GM23338 (cell line): ENCODE measurements around the gene MYBPC2. TPM values are rescaled to one million over a fixed set of nuclear protein-coding genes. Genes with fewer than 3 reads are reported as not detected.

ENCODE experiments used
- CREB1 ChIP-seq: fragments of 250-450 bp; sonication (Bioruptor Pico); IDR thresholded peaks from 2 replicates; pipeline ENCODE4 v1.5.0; 2020; ENCODE audit warnings: low read depth, mild to moderate bottlenecking, moderate library complexity
- ETS1 ChIP-seq: IDR thresholded peaks from 2 replicates; pipeline ENCODE4 v1.6.1; 2016; ENCODE audit warnings: antibody characterized with exemption
- EZH2 ChIP-seq: fragments of 200-600 bp; sonication (generic); IDR thresholded peaks from one replicate; pipeline ENCODE4 v1.8.0; 2017; ENCODE audit warnings: antibody characterized with exemption, mild to moderate bottlenecking, low read depth; ENCODE audit not compliant: unreplicated experiment
- EZH2phosphoT487 ChIP-seq: fragments of 200-600 bp; sonication (generic); IDR thresholded peaks from one replicate; pipeline ENCODE4 v1.8.1; 2018; ENCODE audit warnings: antibody characterized with exemption; ENCODE audit not compliant: unreplicated experiment
- JUNB ChIP-seq: IDR thresholded peaks from one replicate; pipeline ENCODE4 v1.6.1; 2016; ENCODE audit warnings: antibody characterized with exemption; ENCODE audit not compliant: unreplicated experiment
- NANOG ChIP-seq: IDR thresholded peaks from 2 replicates; pipeline ENCODE4 v1.6.1; 2016; ENCODE audit warnings: antibody characterized with exemption, borderline replicate concordance
- POLR2AphosphoS5 ChIP-seq: IDR thresholded peaks from 2 replicates; pipeline ENCODE4 v1.6.1; 2016; ENCODE audit warnings: antibody characterized with exemption, low read depth
- STAT1 ChIP-seq: IDR thresholded peaks from one replicate; pipeline ENCODE4 v1.6.1; 2016; ENCODE audit warnings: antibody characterized with exemption; ENCODE audit not compliant: unreplicated experiment
- ZNF114 ChIP-seq: fragments of 250-450 bp; sonication (Bioruptor Pico); IDR thresholded peaks from 2 replicates; pipeline ENCODE4 v1.5.0; 2020; ENCODE audit warnings: mild to moderate bottlenecking, moderate library complexity
- polyA plus RNA-seq: library from polyadenylated mRNA; unstranded; fragments of >200 nt; fragmentation: Nextera tagmentation; extraction: Ambion mirVana; gene quantifications from 2 replicates; pipeline ENCODE4 v1.2.1, GENCODE V29; 2016
- total RNA-seq: library from RNA; depleted of rRNA; stranded (reverse); fragments of >200 nt; shearing (Covaris generic); gene quantifications from 2 replicates; pipeline ENCODE4 v1.2.3, GENCODE V29; 2014
- TF ChIP-seq, protein P1 (sequence below): fragments of 250-450 bp; sonication (Bioruptor Pico); IDR thresholded peaks from 2 replicates; pipeline ENCODE4 v1.5.0; 2020; ENCODE audit warnings: mild to moderate bottlenecking, moderate library complexity
- TF ChIP-seq, protein P2 (sequence below): IDR thresholded peaks from one replicate; pipeline ENCODE4 v1.6.1; 2018; ENCODE audit warnings: antibody characterized with exemption; ENCODE audit not compliant: unreplicated experiment
- TF ChIP-seq, protein P3 (sequence below), 2 experiments: fragments of 200-600 bp in 1 of 2; sonication (generic) in 1 of 2; conservative IDR thresholded peaks; 2 replicates each; pipeline versions ENCODE4 v1.5.1 to v1.6.1; 2016 to 2017; ENCODE audit warnings: antibody characterized with exemption in 2 of 2, low read depth in 2 of 2, mild to moderate bottlenecking in 2 of 2, moderate library complexity in 1 of 2

Gene MYBPC2
- total and polyA plus RNA-seq, 2 experiments from 2014 or later = 4.2 to 5.9 TPM

- TF ChIP-seq, protein P1, sequence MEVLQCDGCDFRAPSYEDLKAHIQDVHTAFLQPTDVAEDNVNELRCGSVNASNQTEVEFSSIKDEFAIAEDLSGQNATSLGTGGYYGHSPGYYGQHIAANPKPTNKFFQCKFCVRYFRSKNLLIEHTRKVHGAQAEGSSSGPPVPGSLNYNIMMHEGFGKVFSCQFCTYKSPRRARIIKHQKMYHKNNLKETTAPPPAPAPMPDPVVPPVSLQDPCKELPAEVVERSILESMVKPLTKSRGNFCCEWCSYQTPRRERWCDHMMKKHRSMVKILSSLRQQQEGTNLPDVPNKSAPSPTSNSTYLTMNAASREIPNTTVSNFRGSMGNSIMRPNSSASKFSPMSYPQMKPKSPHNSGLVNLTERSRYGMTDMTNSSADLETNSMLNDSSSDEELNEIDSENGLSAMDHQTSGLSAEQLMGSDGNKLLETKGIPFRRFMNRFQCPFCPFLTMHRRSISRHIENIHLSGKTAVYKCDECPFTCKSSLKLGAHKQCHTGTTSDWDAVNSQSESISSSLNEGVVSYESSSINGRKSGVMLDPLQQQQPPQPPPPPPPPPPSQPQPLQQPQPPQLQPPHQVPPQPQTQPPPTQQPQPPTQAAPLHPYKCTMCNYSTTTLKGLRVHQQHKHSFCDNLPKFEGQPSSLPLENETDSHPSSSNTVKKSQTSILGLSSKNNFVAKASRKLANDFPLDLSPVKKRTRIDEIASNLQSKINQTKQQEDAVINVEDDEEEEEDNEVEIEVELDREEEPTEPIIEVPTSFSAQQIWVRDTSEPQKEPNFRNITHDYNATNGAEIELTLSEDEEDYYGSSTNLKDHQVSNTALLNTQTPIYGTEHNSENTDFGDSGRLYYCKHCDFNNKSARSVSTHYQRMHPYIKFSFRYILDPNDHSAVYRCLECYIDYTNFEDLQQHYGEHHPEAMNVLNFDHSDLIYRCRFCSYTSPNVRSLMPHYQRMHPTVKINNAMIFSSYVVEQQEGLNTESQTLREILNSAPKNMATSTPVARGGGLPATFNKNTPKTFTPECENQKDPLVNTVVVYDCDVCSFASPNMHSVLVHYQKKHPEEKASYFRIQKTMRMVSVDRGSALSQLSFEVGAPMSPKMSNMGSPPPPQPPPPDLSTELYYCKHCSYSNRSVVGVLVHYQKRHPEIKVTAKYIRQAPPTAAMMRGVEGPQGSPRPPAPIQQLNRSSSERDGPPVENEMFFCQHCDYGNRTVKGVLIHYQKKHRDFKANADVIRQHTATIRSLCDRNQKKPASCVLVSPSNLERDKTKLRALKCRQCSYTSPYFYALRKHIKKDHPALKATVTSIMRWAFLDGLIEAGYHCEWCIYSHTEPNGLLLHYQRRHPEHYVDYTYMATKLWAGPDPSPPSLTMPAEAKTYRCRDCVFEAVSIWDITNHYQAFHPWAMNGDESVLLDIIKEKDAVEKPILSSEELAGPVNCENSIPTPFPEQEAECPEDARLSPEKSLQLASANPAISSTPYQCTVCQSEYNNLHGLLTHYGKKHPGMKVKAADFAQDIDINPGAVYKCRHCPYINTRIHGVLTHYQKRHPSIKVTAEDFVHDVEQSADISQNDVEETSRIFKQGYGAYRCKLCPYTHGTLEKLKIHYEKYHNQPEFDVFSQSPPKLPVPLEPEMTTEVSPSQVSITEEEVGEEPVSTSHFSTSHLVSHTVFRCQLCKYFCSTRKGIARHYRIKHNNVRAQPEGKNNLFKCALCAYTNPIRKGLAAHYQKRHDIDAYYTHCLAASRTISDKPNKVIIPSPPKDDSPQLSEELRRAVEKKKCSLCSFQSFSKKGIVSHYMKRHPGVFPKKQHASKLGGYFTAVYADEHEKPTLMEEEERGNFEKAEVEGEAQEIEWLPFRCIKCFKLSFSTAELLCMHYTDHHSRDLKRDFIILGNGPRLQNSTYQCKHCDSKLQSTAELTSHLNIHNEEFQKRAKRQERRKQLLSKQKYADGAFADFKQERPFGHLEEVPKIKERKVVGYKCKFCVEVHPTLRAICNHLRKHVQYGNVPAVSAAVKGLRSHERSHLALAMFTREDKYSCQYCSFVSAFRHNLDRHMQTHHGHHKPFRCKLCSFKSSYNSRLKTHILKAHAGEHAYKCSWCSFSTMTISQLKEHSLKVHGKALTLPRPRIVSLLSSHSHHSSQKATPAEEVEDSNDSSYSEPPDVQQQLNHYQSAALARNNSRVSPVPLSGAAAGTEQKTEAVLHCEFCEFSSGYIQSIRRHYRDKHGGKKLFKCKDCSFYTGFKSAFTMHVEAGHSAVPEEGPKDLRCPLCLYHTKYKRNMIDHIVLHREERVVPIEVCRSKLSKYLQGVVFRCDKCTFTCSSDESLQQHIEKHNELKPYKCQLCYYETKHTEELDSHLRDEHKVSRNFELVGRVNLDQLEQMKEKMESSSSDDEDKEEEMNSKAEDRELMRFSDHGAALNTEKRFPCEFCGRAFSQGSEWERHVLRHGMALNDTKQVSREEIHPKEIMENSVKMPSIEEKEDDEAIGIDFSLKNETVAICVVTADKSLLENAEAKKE (CRISPR knock-in tag) = no peak
- TF ChIP-seq POLR2AphosphoS5 (no peak), ETS1 (no peak), ZNF114 (CRISPR knock-in tag) (no peak), NANOG (no peak), STAT1 (no peak), CREB1 (no peak), EZH2 (no peak), JUNB (no peak), EZH2phosphoT487 (no peak)
- TF ChIP-seq, protein P2, sequence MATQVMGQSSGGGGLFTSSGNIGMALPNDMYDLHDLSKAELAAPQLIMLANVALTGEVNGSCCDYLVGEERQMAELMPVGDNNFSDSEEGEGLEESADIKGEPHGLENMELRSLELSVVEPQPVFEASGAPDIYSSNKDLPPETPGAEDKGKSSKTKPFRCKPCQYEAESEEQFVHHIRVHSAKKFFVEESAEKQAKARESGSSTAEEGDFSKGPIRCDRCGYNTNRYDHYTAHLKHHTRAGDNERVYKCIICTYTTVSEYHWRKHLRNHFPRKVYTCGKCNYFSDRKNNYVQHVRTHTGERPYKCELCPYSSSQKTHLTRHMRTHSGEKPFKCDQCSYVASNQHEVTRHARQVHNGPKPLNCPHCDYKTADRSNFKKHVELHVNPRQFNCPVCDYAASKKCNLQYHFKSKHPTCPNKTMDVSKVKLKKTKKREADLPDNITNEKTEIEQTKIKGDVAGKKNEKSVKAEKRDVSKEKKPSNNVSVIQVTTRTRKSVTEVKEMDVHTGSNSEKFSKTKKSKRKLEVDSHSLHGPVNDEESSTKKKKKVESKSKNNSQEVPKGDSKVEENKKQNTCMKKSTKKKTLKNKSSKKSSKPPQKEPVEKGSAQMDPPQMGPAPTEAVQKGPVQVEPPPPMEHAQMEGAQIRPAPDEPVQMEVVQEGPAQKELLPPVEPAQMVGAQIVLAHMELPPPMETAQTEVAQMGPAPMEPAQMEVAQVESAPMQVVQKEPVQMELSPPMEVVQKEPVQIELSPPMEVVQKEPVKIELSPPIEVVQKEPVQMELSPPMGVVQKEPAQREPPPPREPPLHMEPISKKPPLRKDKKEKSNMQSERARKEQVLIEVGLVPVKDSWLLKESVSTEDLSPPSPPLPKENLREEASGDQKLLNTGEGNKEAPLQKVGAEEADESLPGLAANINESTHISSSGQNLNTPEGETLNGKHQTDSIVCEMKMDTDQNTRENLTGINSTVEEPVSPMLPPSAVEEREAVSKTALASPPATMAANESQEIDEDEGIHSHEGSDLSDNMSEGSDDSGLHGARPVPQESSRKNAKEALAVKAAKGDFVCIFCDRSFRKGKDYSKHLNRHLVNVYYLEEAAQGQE = no peak
- TF ChIP-seq, protein P3, sequence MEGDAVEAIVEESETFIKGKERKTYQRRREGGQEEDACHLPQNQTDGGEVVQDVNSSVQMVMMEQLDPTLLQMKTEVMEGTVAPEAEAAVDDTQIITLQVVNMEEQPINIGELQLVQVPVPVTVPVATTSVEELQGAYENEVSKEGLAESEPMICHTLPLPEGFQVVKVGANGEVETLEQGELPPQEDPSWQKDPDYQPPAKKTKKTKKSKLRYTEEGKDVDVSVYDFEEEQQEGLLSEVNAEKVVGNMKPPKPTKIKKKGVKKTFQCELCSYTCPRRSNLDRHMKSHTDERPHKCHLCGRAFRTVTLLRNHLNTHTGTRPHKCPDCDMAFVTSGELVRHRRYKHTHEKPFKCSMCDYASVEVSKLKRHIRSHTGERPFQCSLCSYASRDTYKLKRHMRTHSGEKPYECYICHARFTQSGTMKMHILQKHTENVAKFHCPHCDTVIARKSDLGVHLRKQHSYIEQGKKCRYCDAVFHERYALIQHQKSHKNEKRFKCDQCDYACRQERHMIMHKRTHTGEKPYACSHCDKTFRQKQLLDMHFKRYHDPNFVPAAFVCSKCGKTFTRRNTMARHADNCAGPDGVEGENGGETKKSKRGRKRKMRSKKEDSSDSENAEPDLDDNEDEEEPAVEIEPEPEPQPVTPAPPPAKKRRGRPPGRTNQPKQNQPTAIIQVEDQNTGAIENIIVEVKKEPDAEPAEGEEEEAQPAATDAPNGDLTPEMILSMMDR (conservative IDR thresholded peaks at IDR 0.05; ENCODE audit: low read depth in 2 of 2) = no peak
Measured at GRCh38 chr19:50493171-50493570, 60.5 kb downstream of the MYBPC2 start (continued).
